ENCODE results near the gene PFDN6. TPM values are rescaled to one million over a fixed set of nuclear protein-coding genes. Genes with fewer than 3 reads are reported as not detected.

Gene PFDN6
- total and polyA plus RNA-seq, 2 of the 13 experiments (the other 11 are each of a cell fraction or from before 2014, with no cell fraction given) = 75.5 to 87.0 TPM

DNA sequence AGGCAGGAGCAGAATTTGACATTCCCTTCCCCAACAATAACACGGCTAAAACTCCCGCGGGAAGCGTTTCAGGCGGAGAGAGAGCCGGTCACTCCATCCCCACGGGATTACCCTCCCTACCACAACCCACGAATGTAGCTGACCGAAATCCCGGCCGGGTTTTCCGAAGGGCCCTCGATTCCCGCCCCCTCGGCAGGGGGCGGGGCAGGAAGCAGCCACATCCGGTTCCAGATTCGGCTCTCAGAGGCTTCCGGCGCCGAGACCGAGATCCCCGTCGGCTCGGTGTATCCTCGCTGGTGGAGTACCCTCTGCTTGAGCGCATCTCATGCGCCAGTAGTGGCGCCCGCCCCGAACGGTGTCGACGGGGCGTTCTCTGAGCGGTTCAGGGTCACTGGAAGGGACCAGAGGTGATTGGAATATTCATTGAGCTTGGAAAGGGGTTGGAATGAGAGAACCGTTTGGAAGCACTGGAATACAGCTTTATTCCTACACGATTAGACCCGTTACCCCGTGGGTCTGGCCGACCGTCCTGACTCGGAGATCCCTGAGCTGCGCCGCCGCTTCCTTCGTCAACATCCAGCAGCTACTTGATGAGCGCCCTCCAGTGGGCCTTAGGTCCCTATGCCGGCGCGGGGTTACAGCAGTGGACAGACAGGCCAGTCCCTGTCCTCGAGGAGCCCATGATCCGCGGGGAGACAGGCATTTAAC, 10.0 kb downstream of the PFDN6 start (continued):
- TF ChIP-seq, protein P1, sequence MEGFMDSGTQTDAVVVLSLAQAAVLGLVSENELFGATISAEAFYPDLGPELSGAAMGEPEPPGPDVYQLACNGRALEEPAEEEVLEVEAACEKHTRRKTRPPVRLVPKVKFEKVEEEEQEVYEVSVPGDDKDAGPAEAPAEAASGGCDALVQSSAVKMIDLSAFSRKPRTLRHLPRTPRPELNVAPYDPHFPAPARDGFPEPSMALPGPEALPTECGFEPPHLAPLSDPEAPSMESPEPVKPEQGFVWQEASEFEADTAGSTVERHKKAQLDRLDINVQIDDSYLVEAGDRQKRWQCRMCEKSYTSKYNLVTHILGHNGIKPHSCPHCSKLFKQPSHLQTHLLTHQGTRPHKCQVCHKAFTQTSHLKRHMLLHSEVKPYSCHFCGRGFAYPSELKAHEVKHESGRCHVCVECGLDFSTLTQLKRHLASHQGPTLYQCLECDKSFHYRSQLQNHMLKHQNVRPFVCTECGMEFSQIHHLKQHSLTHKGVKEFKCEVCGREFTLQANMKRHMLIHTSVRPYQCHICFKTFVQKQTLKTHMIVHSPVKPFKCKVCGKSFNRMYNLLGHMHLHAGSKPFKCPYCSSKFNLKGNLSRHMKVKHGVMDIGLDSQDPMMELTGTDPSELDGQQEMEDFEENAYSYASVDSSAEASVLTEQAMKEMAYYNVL (CRISPR knock-in tag; IDR thresholded peaks at IDR 0.05; ENCODE audit: borderline replicate concordance) = peak; percentile 92
- TF ChIP-seq ZNF441 (CRISPR knock-in tag; IDR thresholded peaks at IDR 0.05; ENCODE audit: borderline replicate concordance) (peak; percentile 80; the same call in 1 of the 2 replicates), MEF2D (CRISPR knock-in tag; IDR thresholded peaks at IDR 0.05) (peak; percentile 48; the same call in 1 of the 2 replicates), ATRX (CRISPR knock-in tag; IDR thresholded peaks at IDR 0.05; ENCODE audit: borderline replicate concordance) (no peak), NR2C2 (CRISPR knock-in tag; IDR thresholded peaks at IDR 0.05; ENCODE audit: borderline replicate concordance) (peak; percentile 79), JUNB (CRISPR knock-in tag; IDR thresholded peaks at IDR 0.05; ENCODE audit: borderline replicate concordance) (0 out of 2 replicates have a peak, but pooled peaks have one; percentile 6), MZF1 (CRISPR knock-in tag; IDR thresholded peaks at IDR 0.05; ENCODE audit: borderline replicate concordance) (0 out of 2 replicates have a peak, but pooled peaks have one; percentile 39), SP4 (CRISPR knock-in tag; IDR thresholded peaks at IDR 0.05) (peak; percentile 86; the same call in 1 of the 2 replicates), ZNF329 (CRISPR knock-in tag; IDR thresholded peaks at IDR 0.05; ENCODE audit: low read depth) (peak; percentile 76; the same call in 1 of the 2 replicates), NFIC (IDR thresholded peaks at IDR 0.05; ENCODE audit: low read length) (peak; percentile 74; the same call in 1 of the 2 replicates), ZNF263 (CRISPR knock-in tag; IDR thresholded peaks at IDR 0.05) (peak; percentile 73), NR2F6 (IDR thresholded peaks at IDR 0.05) (no peak), NR2F6 (CRISPR knock-in tag; IDR thresholded peaks at IDR 0.05) (peak; percentile 35; the same call in 1 of the 2 replicates), NR2F1 (CRISPR knock-in tag; IDR thresholded peaks at IDR 0.05) (peak; percentile 0 to 33; a peak in 1 of 4 replicates), TCF12 (IDR thresholded peaks at IDR 0.05) (no peak), TCF12 (CRISPR knock-in tag; IDR thresholded peaks at IDR 0.05) (peak; percentile 97; the same call in 1 of the 2 replicates), THYN1 (CRISPR knock-in tag; IDR thresholded peaks at IDR 0.05; ENCODE audit: borderline replicate concordance, low read depth) (no peak), ZNF44 (CRISPR knock-in tag; IDR thresholded peaks at IDR 0.05) (peak; percentile 21; the same call in 1 of the 2 replicates), ZNF660 (CRISPR knock-in tag; IDR thresholded peaks at IDR 0.05; ENCODE audit: borderline replicate concordance, low read depth) (no peak), IKZF4 (CRISPR knock-in tag; IDR thresholded peaks at IDR 0.05; ENCODE audit: borderline replicate concordance, low read depth, not compliant biosample characterization) (peak; percentile 4), FOSL2 (CRISPR knock-in tag; IDR thresholded peaks at IDR 0.05) (peak; percentile 42)
- TF ChIP-seq, protein P2, sequence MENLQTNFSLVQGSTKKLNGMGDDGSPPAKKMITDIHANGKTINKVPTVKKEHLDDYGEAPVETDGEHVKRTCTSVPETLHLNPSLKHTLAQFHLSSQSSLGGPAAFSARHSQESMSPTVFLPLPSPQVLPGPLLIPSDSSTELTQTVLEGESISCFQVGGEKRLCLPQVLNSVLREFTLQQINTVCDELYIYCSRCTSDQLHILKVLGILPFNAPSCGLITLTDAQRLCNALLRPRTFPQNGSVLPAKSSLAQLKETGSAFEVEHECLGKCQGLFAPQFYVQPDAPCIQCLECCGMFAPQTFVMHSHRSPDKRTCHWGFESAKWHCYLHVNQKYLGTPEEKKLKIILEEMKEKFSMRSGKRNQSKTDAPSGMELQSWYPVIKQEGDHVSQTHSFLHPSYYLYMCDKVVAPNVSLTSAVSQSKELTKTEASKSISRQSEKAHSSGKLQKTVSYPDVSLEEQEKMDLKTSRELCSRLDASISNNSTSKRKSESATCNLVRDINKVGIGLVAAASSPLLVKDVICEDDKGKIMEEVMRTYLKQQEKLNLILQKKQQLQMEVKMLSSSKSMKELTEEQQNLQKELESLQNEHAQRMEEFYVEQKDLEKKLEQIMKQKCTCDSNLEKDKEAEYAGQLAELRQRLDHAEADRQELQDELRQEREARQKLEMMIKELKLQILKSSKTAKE (CRISPR knock-in tag; IDR thresholded peaks at IDR 0.05; ENCODE audit: borderline replicate concordance) = no peak
- TF ChIP-seq, protein P3, sequence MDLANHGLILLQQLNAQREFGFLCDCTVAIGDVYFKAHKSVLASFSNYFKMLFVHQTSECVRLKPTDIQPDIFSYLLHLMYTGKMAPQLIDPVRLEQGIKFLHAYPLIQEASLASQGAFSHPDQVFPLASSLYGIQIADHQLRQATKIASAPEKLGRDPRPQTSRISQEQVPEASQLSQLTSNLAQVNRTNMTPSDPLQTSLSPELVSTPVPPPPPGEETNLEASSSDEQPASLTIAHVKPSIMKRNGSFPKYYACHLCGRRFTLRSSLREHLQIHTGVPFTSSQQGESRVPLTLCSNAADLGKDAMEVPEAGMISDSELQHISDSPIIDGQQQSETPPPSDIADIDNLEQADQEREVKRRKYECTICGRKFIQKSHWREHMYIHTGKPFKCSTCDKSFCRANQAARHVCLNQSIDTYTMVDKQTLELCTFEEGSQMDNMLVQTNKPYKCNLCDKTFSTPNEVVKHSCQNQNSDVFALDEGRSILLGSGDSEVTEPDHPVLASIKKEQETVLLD (CRISPR knock-in tag; IDR thresholded peaks at IDR 0.05; ENCODE audit: low read depth) = no peak; the same call in none of the 2 replicates
